AG09309 (cell line): Measurements from ENCODE around the gene KIFC3.

Experiments used
- DNase-seq: peaks from one replicate; pipeline ENCODE4 v3.0.0-alpha.2; 2010; ENCODE audit warnings: low read depth
- H3K4me3 ChIP-seq: 2 replicates; pipeline ENCODE4 v1.5.1; 2011; ENCODE audit warnings: mild to moderate bottlenecking, low read depth, low read length, moderate library complexity; ENCODE audit not compliant: control insufficient read depth
- CTCF ChIP-seq: IDR thresholded peaks from 2 replicates; pipeline ENCODE4 v1.5.1; 2011; ENCODE audit warnings: mild to moderate bottlenecking, low read depth, low read length, inconsistent platforms; ENCODE audit not compliant: insufficient read depth, control insufficient read depth; ENCODE audit errors: missing control alignments

The KIFC3 gene

GRCh38 chr16:57778658-57779057, 23.6 kb downstream of the KIFC3 start:
- H3K4me3 ChIP-seq, result no peak overlapping the region
- no peak for DNase-seq
- no peak for TF ChIP-seq CTCF

GRCh38 chr16:57775661-57776469, 26.4 kb downstream of the KIFC3 start:
- no peak for TF ChIP-seq CTCF
- no peak overlapping the region for H3K4me3 ChIP-seq
- no peak for DNase-seq

- DNase-seq, result no peak
- TF ChIP-seq CTCF, result no peak
- H3K4me3 ChIP-seq, result no peak overlapping the region
Observed at GRCh38 chr16:57774705-57775285, 27.5 kb downstream of the KIFC3 start.

GRCh38 chr16:57773655-57774295, 28.5 kb downstream of the KIFC3 start:
- TF ChIP-seq CTCF, result no peak
- H3K4me3 ChIP-seq, result no peak overlapping the region
- DNase-seq, result no peak

- H3K4me3 ChIP-seq, result no peak overlapping the region
- TF ChIP-seq CTCF, result no peak
- no peak for DNase-seq
Observed at GRCh38 chr16:57773019-57773418, 29.3 kb downstream of the KIFC3 start.

GRCh38 chr16:57771141-57771785, 31.0 kb downstream of the KIFC3 start:
- DNase-seq, result no peak
- TF ChIP-seq CTCF, result no peak
- H3K4me3 ChIP-seq, result no peak overlapping the region
